ENCODE data around the gene ITCH. TPM values are rescaled to one million over a fixed set of nuclear protein-coding genes. Genes with fewer than 3 reads are reported as not detected.
"Not testable (repeated sequence)": the region's sequence is repeated elsewhere in the genome, so short reads cannot be mapped to it uniquely, and the experiment has no call there.

ITCH gene
- total RNA-seq, 2 experiments from 2014 or later: 41.4 to 43.5 TPM

- H3K36me3 Mint-ChIP-seq (ENCODE audit: low read depth): peaks cover 25% of the 10 kb centered on the region
- H3K4me1 Mint-ChIP-seq: peaks cover 49% of the 10 kb centered on the region
- CTCF ChIA-PET: interaction anchor here (0.7 to 1.2 kb wide), 3 partner anchors 55 to 100 kb away, joined by 3 to 4 read pairs (median 3); no protein-coding TSS in a partner anchor
- intact Hi-C loops (cut with DNase I, micrococcal nuclease): no loop called here
- no peak for DNase-seq
- peak overlapping the region; percentile 28 for H3K27ac Mint-ChIP-seq
- no peaks in the 10 kb centered on the region for H3K27me3 Mint-ChIP-seq
- POLR2A ChIA-PET: no interaction called here
- H3K9me3 Mint-ChIP-seq (ENCODE audit: low read depth): no peaks in the 10 kb centered on the region
- no peak overlapping the region for H3K4me3 Mint-ChIP-seq
- no peak for ATAC-seq
Observed at GRCh38 chr20:34403063-34403827, 40.2 kb downstream of the ITCH start.

- Mint-ChIP-seq H3K4me1 (peaks cover 49% of the 10 kb centered on the region), H3K36me3 (ENCODE audit: low read depth) (peaks cover 27% of the 10 kb centered on the region), H3K27ac (peak overlapping the region; percentile 28), H3K4me3 (no peak overlapping the region), H3K27me3 (no peaks in the 10 kb centered on the region), H3K9me3 (ENCODE audit: low read depth) (no peaks in the 10 kb centered on the region)
- CTCF ChIA-PET: interaction anchor here (0.6 to 3.1 kb wide), 3 partner anchors 56 to 496 kb away, joined by 3 to 12 read pairs (median 3); no protein-coding TSS in a partner anchor
- POLR2A ChIA-PET: no interaction called here
- intact Hi-C loops (cut with DNase I, micrococcal nuclease): no loop called here
- no peak for ATAC-seq
- no peak for DNase-seq
Observed at GRCh38 chr20:34403908-34404307, 40.8 kb downstream of the ITCH start.

GRCh38 chr20:34404803-34405202 is 41.7 kb downstream of the ITCH start:
- POLR2A ChIA-PET: no interaction called here
- no peaks in the 10 kb centered on the region for H3K9me3 Mint-ChIP-seq (ENCODE audit: low read depth)
- H3K4me3 Mint-ChIP-seq: no peak overlapping the region
- no peak for ATAC-seq
- intact Hi-C loops (cut with DNase I, micrococcal nuclease): no loop called here
- no peak overlapping the region for H3K27ac Mint-ChIP-seq
- no peaks in the 10 kb centered on the region for H3K27me3 Mint-ChIP-seq
- peaks cover 49% of the 10 kb centered on the region for H3K4me1 Mint-ChIP-seq
- no peak for DNase-seq
- peaks cover 29% of the 10 kb centered on the region for H3K36me3 Mint-ChIP-seq (ENCODE audit: low read depth)
- CTCF ChIA-PET: interaction anchor here (1.0 to 3.1 kb wide), 4 partner anchors 33 to 99 kb away, joined by 3 to 12 read pairs (median 3); no protein-coding TSS in a partner anchor

GRCh38 chr20:34405247-34405651 is 42.2 kb downstream of the ITCH start:
- peaks cover 27% of the 10 kb centered on the region for H3K36me3 Mint-ChIP-seq (ENCODE audit: low read depth)
- intact Hi-C loops (cut with DNase I, micrococcal nuclease); H3K27me3 Mint-ChIP-seq; H3K9me3 Mint-ChIP-seq (ENCODE audit: low read depth); H3K4me3 Mint-ChIP-seq; H3K27ac Mint-ChIP-seq: not testable (repeated sequence)
- DNase-seq (peak; percentile 19), ATAC-seq (peak; percentile 86)
- POLR2A ChIA-PET: interaction anchor here (0.6 kb wide), 2 partner anchors 64 to 374 kb away, joined by 4 to 9 read pairs; no protein-coding TSS in a partner anchor
- peaks cover 49% of the 10 kb centered on the region for H3K4me1 Mint-ChIP-seq
- CTCF ChIA-PET: interaction anchor here (0.6 to 3.1 kb wide), 4 partner anchors 33 to 1309 kb away, joined by 3 to 12 read pairs (median 3); no protein-coding TSS in a partner anchor

- POLR2A ChIA-PET: interaction anchor here (0.6 to 0.7 kb wide), 4 partner anchors 13 to 373 kb away, joined by 3 to 9 read pairs (median 4); no protein-coding TSS in a partner anchor
- H3K27me3 Mint-ChIP-seq; H3K9me3 Mint-ChIP-seq (ENCODE audit: low read depth); ATAC-seq; DNase-seq; intact Hi-C loops (cut with DNase I, micrococcal nuclease); H3K4me3 Mint-ChIP-seq: not testable (repeated sequence)
- H3K4me1 Mint-ChIP-seq: peaks cover 47% of the 10 kb centered on the region
- H3K27ac Mint-ChIP-seq: peak overlapping the region; percentile 27
- H3K36me3 Mint-ChIP-seq (ENCODE audit: low read depth): peaks cover 26% of the 10 kb centered on the region
- CTCF ChIA-PET: interaction anchor here (0.6 to 3.1 kb wide), 3 partner anchors 32 to 1310 kb away, joined by 3 to 12 read pairs (median 3); no protein-coding TSS in a partner anchor
Observed at GRCh38 chr20:34405942-34406341, 42.9 kb downstream of the ITCH start.

GRCh38 chr20:34407962-34408474 is 44.9 kb downstream of the ITCH start:
- POLR2A ChIA-PET: no interaction called here
- Mint-ChIP-seq H3K9me3 (ENCODE audit: low read depth) (no peaks in the 10 kb centered on the region), H3K27ac (no peak overlapping the region)

GRCh38 chr20:34410336-34410735 is 47.3 kb downstream of the ITCH start:
- ChIA-PET CTCF (interaction anchor here (0.6 to 1.2 kb wide), 2 partner anchors 8 to 96 kb away, joined by 3 read pairs; no protein-coding TSS in a partner anchor), POLR2A (no interaction called here)
- DNase-seq (no peak), ATAC-seq (no peak)
- intact Hi-C loops (cut with DNase I, micrococcal nuclease): no loop called here
- H3K4me1 Mint-ChIP-seq: peaks cover 16% of the 10 kb centered on the region
- H3K36me3 Mint-ChIP-seq (ENCODE audit: low read depth): peaks cover 16% of the 10 kb centered on the region
- no peaks in the 10 kb centered on the region for H3K27me3 Mint-ChIP-seq
- H3K27ac Mint-ChIP-seq: no peak overlapping the region
- H3K9me3 Mint-ChIP-seq (ENCODE audit: low read depth): no peaks in the 10 kb centered on the region
- H3K4me3 Mint-ChIP-seq: no peak overlapping the region

More at GRCh38 chr20:34407962-34408474, 44.9 kb downstream of the ITCH start:
- no peak for ATAC-seq
- Mint-ChIP-seq H3K36me3 (ENCODE audit: low read depth) (peaks cover 15% of the 10 kb centered on the region), H3K27me3 (no peaks in the 10 kb centered on the region), H3K4me1 (peaks cover 28% of the 10 kb centered on the region), H3K4me3 (no peak overlapping the region)
- CTCF ChIA-PET: no interaction called here
- intact Hi-C loops (cut with DNase I, micrococcal nuclease): no loop called here
- no peak for DNase-seq

GRCh38 chr20:34412453-34412852 is 49.4 kb downstream of the ITCH start:
- Mint-ChIP-seq H3K27me3 (no peaks in the 10 kb centered on the region), H3K9me3 (ENCODE audit: low read depth) (no peaks in the 10 kb centered on the region), H3K27ac (no peak overlapping the region), H3K4me3 (no peak overlapping the region), H3K36me3 (ENCODE audit: low read depth) (peaks cover 22% of the 10 kb centered on the region), H3K4me1 (peaks cover 18% of the 10 kb centered on the region)
- DNase-seq: no peak
- intact Hi-C loops (cut with DNase I, micrococcal nuclease): no loop called here
- ChIA-PET POLR2A (no interaction called here), CTCF (interaction anchor here (0.8 kb wide), 1 partner anchor 11 kb away, joined by 3 read pairs; no protein-coding TSS in a partner anchor)
- no peak for ATAC-seq

GRCh38 chr20:34414525-34414924 is 51.5 kb downstream of the ITCH start:
- intact Hi-C loops (cut with DNase I, micrococcal nuclease); H3K27ac Mint-ChIP-seq; DNase-seq; H3K4me3 Mint-ChIP-seq; H3K27me3 Mint-ChIP-seq; ATAC-seq; POLR2A ChIA-PET; H3K9me3 Mint-ChIP-seq (ENCODE audit: low read depth): not testable (repeated sequence)
- Mint-ChIP-seq H3K36me3 (ENCODE audit: low read depth) (peaks cover 15% of the 10 kb centered on the region), H3K4me1 (peaks cover 18% of the 10 kb centered on the region)
- CTCF ChIA-PET: interaction anchor here (0.6 to 0.8 kb wide), 2 partner anchors 102 to 829 kb away, joined by 3 read pairs; no protein-coding TSS in a partner anchor

GRCh38 chr20:34415079-34415478 is 52.0 kb downstream of the ITCH start:
- H3K27ac Mint-ChIP-seq: peak overlapping the region; percentile 48
- H3K4me1 Mint-ChIP-seq: peaks cover 18% of the 10 kb centered on the region
- ATAC-seq: no peak

GRCh38 chr20:34420146-34420545 is 57.1 kb downstream of the ITCH start:
- H3K27me3 Mint-ChIP-seq: no peaks in the 10 kb centered on the region
- intact Hi-C loops (cut with DNase I, micrococcal nuclease): no loop called here
- no peak overlapping the region for H3K4me3 Mint-ChIP-seq
- peaks cover 13% of the 10 kb centered on the region for H3K4me1 Mint-ChIP-seq
- ATAC-seq (no peak), DNase-seq (no peak)
- no peaks in the 10 kb centered on the region for H3K9me3 Mint-ChIP-seq (ENCODE audit: low read depth)
- CTCF ChIA-PET: no interaction called here
- H3K36me3 Mint-ChIP-seq (ENCODE audit: low read depth): peaks cover 21% of the 10 kb centered on the region
- POLR2A ChIA-PET: no interaction called here
- no peak overlapping the region for H3K27ac Mint-ChIP-seq

More at GRCh38 chr20:34415079-34415478, 52.0 kb downstream of the ITCH start:
- no peaks in the 10 kb centered on the region for H3K9me3 Mint-ChIP-seq (ENCODE audit: low read depth)
- intact Hi-C loops (cut with DNase I, micrococcal nuclease): no loop called here
- POLR2A ChIA-PET: no interaction called here
- H3K36me3 Mint-ChIP-seq (ENCODE audit: low read depth): peaks cover 15% of the 10 kb centered on the region
- CTCF ChIA-PET: interaction anchor here (0.8 kb wide), 1 partner anchor 102 kb away, joined by 3 read pairs; no protein-coding TSS in a partner anchor
- no peak for DNase-seq
- H3K4me3 Mint-ChIP-seq: no peak overlapping the region
- H3K27me3 Mint-ChIP-seq: no peaks in the 10 kb centered on the region
